Brain microvascular endothelial cell (primary cell): ENCODE data around the gene CCBE1.
"Not testable (repeated sequence)": the region's sequence is repeated elsewhere in the genome, so short reads cannot be mapped to it uniquely, and the experiment has no call there.

Experiments used
- DNase-seq: peaks from one replicate; pipeline ENCODE4 v3.0.0-alpha.2; 2020
- H3K27ac ChIP-seq: fragments of 250-450 bp; sonication (Bioruptor Pico); 2 replicates; pipeline ENCODE4 v1.5.1; 2020; ENCODE audit warnings: mild to moderate bottlenecking, moderate library complexity
- H3K27me3 ChIP-seq: fragments of 250-450 bp; sonication (Bioruptor Pico); replicated peaks from 2 replicates; pipeline ENCODE4 v1.5.1; 2020; ENCODE audit warnings: mild to moderate bottlenecking
- H3K36me3 ChIP-seq: fragments of 250-450 bp; sonication (Bioruptor Pico); replicated peaks from 2 replicates; pipeline ENCODE4 v1.5.1; 2020; ENCODE audit warnings: mild to moderate bottlenecking
- H3K4me3 ChIP-seq: 2 replicates; pipeline ENCODE4 v1.5.1; 2011; ENCODE audit warnings: low read depth, mild to moderate bottlenecking, control low read depth, low read length, moderate library complexity
- CTCF ChIP-seq: IDR thresholded peaks from 2 replicates; pipeline ENCODE4 v1.5.1; 2011; ENCODE audit warnings: low read depth, mild to moderate bottlenecking, moderate library complexity, low read length, control low read depth, inconsistent platforms; ENCODE audit errors: missing control alignments
- in situ Hi-C: cut with HindIII; loops from 2 replicates; pipeline ENCODE4 v1.10.0; 2017; ENCODE audit warnings: low sequenced_read_pairs, low pct_ligation_motif_present

Gene CCBE1

GRCh38 chr18:59719544-59720181 lies 22.4 kb upstream of the CCBE1 start:
- H3K36me3 ChIP-seq, result no peaks in the 10 kb centered on the region
- DNase-seq, result peak; percentile 62
- no peak overlapping the region for H3K4me3 ChIP-seq
- H3K27me3 ChIP-seq, result no peaks in the 10 kb centered on the region
- H3K27ac ChIP-seq, result peak overlapping the region; percentile 55
- in situ Hi-C loops, result no loop called here
- no peak for TF ChIP-seq CTCF

- no peak for TF ChIP-seq CTCF
- H3K27me3 ChIP-seq, result no peaks in the 10 kb centered on the region
- in situ Hi-C loops, result no loop called here
- H3K27ac ChIP-seq, result peak overlapping the region; percentile 55
- H3K4me3 ChIP-seq, result no peak overlapping the region
- no peak for DNase-seq
- no peaks in the 10 kb centered on the region for H3K36me3 ChIP-seq
These were observed 21.4 kb upstream of the CCBE1 start for GRCh38 chr18:59718464-59719157.

- H3K27ac ChIP-seq, result peak overlapping the region; percentile 55
- H3K4me3 ChIP-seq, result no peak overlapping the region
- no peaks in the 10 kb centered on the region for H3K36me3 ChIP-seq
- no peaks in the 10 kb centered on the region for H3K27me3 ChIP-seq
- in situ Hi-C loops, result no loop called here
- no peak for TF ChIP-seq CTCF
- DNase-seq, result peak; percentile 84
These were observed 20.9 kb upstream of the CCBE1 start for GRCh38 chr18:59718108-59718463.

GRCh38 chr18:59717291-59717690 lies 20.1 kb upstream of the CCBE1 start:
- H3K27ac ChIP-seq, result peak overlapping the region; percentile 49

GRCh38 chr18:59715966-59716369 lies 18.7 kb upstream of the CCBE1 start:
- H3K27me3 ChIP-seq, result no peaks in the 10 kb centered on the region
- peak; percentile 92 for DNase-seq
- H3K36me3 ChIP-seq, result no peaks in the 10 kb centered on the region
- H3K27ac ChIP-seq, result peak overlapping the region; percentile 85
- no peak overlapping the region for H3K4me3 ChIP-seq
- peak; percentile 46 for TF ChIP-seq CTCF
- in situ Hi-C loops, result no loop called here

More at GRCh38 chr18:59717291-59717690, 20.1 kb upstream of the CCBE1 start:
- no peak for DNase-seq
- no peak for TF ChIP-seq CTCF
- in situ Hi-C loops, result no loop called here
- Histone ChIP-seq H3K27me3 (no peaks in the 10 kb centered on the region), H3K4me3 (no peak overlapping the region), H3K36me3 (no peaks in the 10 kb centered on the region)

GRCh38 chr18:59715445-59715844 lies 18.2 kb upstream of the CCBE1 start:
- H3K36me3 ChIP-seq, result no peaks in the 10 kb centered on the region
- DNase-seq, result peak; percentile 60
- no peak overlapping the region for H3K4me3 ChIP-seq
- in situ Hi-C loops, result no loop called here
- TF ChIP-seq CTCF, result no peak
- H3K27ac ChIP-seq, result peak overlapping the region; percentile 85
- no peaks in the 10 kb centered on the region for H3K27me3 ChIP-seq

- H3K36me3 ChIP-seq, DNase-seq, H3K27me3 ChIP-seq, H3K4me3 ChIP-seq, in situ Hi-C loops: not testable (repeated sequence)
- peak overlapping the region; percentile 85 for H3K27ac ChIP-seq
These were observed 16.9 kb upstream of the CCBE1 start for GRCh38 chr18:59714096-59714495.
